DMS 273 (cell line): ENCODE results near the gene SPTB.

Source experiments
- DNase-seq: peaks from one replicate; lab custom pipeline; 2025; ENCODE audit not compliant: unreplicated experiment; lab: John Stamatoyannopoulos, UW

The SPTB gene

DNA sequence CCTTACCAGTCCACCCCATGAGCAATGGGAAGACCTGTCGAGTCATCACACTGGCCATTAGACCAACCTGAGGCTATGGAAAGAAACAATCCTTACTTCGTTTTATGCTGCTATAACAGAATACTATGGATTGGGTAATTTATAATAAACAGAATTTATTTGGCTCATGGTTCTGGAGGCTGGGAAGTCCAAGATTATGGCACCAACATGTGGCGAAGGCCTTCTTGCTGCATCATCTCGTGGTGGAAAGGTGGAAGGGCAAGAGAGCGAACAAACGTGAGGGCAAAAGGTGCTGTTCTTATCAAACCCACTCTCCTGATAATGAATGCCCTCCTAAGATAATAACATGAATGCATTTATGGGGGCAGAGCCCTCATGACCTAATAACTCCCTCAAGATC lies 9.6 kb upstream of the SPTB start:
- DNase-seq: no peak

GRCh38 chr14:64885559-64885958 lies 5.9 kb upstream of the SPTB start:
- DNase-seq: no peak

- DNase-seq: peak; percentile 84
Measured at GRCh38 chr14:64880221-64881121, 764 bp upstream of the SPTB start.

DNA sequence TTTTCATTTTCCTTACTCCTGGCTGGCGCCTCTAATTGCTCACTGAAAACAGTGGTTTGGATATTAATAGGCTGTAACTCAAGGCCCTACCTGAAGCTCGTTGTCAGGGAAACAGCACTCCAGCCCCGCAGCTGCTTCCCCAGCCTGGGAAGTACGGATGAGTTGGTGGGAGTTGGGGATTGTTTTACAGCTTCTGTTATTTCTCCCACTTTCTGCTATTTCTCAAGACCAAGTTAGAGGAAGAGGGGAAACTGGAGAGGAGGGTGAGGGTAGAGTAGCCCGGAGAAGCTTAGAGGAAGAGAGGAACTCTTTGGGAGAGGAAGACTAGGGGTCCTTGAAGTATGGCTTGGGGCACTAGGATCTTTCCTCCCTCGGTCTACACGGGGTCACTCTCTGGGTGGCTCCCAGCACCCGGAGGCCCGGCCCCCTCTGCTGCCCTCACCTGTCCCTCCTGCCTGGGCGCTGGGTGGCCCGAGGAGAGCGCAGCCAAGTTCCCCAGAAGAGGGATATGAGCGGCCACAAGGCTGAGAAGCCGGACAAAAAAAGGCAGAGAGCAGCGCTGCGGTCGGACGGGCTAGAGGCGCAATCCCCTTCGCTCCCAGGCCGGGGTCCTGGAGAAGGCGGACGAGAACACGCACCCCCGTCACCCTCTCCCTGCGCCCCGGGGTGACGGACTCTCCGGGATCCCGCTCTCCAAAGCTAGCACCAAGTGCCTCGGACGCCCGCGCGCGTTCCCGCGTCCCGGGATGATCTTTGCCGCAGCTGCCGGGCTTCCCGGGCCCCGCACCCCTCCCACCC lies 671 bp downstream of the SPTB start:
- DNase-seq: peak; percentile 66

- DNase-seq: no peak
Measured at GRCh38 chr14:64877846-64878245, 1.9 kb downstream of the SPTB start.

DNA sequence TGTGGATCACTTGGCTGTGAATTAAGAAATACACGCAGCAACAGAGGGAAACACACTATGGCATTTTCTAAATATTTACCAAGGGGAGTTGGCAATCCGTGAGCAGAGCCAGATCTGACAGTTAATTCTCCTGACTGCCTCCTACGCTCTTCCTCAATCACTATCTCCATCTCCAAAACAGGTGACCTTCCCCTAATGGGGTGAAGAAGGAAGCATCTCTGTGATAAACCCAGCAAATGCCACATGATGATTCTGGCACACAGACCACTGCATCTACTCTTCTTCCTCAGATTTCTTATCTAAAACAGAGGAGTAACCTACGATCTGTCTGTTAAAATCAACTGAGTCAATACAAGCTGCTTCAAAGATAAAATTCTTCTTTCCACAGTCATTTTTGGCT lies 4.4 kb downstream of the SPTB start:
- DNase-seq: no peak

- no peak for DNase-seq
Measured at GRCh38 chr14:64873506-64874219, 6.0 kb downstream of the SPTB start.

- no peak for DNase-seq
Measured at GRCh38 chr14:64871344-64871743, 8.4 kb downstream of the SPTB start.

DNA sequence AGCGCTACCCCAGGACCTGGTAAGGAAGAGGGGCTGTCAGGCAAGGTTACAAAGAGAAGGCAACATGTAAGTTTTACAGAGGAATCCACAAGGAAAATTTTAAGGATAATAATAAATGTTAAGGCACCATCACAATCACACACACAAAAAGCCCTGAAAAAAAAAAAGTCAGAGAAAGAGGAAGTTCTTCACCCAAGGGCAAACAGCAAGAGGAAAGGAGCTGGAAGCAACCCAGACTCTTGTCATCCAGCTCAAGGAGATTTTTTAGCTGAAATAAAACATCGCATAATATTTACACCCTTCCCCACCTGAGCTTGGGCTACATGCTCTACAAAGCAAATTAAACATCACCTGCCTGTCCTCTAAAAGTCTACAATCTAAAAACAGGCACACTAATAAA lies 9.5 kb downstream of the SPTB start:
- no peak for DNase-seq

- DNase-seq: no peak
Measured at GRCh38 chr14:64868841-64869240, 10.9 kb downstream of the SPTB start.

GRCh38 chr14:64868379-64868778 lies 11.3 kb downstream of the SPTB start:
- DNase-seq: no peak

- no peak for DNase-seq
Measured at GRCh38 chr14:64867182-64867581, 12.5 kb downstream of the SPTB start.

DNA sequence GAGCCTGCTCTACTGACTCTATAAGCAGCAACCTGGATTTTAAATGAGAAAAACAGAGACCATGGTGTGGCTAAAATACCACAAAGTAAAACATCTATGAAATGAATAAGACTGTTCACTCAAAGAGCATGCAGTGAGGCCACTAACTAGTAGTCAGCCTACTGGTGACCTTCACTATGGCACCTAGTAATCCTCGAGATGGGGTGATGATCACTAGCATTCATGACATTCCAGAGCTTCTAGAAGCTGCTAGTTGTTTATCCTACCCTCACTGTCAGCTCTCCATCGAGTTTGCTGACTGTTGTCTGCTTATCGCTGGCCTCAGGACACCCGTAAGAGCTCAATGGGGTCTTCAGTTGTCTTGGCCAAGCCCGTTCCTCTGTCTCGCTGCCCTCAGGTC lies 13.7 kb downstream of the SPTB start:
- no peak for DNase-seq

DNA sequence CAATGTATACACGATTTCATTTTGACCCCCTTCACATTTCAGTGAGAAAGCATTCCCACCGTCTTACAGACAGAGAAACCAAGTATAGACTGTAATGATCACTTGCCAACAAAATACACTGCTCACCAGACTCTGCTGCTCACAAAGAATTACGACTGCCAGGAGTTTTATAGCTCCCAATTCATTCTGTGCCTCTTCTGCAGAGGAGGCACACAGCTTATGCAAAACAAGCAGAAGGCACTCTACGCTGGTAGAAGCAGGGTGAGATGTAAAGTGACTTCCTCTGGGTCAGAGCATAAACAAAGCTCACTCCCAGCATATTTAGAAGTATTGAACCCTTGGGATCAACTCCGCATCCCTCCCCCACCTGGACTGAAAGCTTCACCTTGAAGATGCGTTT lies 14.6 kb downstream of the SPTB start:
- no peak for DNase-seq

DNA sequence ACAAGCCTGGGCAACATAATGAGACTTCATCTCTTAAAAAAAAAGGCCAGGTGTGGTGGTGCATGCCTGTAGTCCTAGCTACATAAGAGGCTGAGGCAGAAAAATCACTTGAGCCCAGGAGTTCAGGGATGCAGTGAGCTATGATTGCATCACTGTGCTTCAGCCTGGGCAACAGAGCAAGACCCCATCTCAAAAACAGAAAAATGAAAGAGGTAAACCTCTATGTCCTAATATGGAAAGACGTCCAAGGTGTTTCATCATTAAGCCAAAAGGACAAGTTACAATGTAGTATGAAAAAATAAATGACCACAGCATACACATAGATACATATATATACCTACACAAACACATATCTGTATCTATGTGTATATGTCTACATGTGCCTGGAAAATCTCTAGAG lies 15.4 kb downstream of the SPTB start:
- no peak for DNase-seq

GRCh38 chr14:64861916-64862315 lies 17.8 kb downstream of the SPTB start:
- no peak for DNase-seq

GRCh38 chr14:64860039-64860438 lies 19.7 kb downstream of the SPTB start:
- DNase-seq: no peak

DNA sequence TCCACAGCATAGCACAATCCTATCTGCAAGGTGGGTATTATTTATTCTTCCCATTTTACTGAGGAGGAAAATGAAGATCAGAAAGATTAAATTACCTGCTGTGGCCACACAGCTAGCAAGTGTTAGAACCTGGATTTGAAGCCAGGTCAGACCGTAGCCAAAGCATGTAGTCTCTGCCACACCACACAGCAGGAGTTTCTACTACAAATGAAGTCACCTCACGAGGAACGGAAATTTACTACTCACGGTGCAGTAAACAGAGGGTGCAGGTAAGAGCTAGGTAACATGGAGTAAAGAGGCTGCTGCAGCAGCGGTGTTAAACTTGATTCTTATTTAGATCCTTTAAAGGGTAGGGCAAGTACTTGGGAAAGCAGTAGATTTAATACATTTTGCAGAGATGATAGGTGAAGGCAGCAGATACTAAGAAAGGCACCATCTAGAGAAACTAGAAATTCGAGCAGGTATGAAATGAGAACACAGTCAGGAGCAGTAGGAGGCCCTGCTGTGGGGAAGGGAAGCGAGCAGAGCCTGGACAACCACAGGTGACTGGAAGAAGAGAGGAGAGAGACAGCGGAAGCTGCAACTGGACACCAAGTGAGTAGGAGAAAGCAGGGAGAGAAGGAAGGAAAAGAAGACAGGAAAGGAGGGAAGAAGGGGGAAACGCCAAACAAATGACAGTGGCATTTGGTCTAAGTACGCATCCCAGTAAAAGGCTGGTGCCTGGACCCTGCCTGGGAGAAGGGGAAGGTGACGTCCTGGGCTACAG lies 21.5 kb downstream of the SPTB start:
- DNase-seq: no peak

DNA sequence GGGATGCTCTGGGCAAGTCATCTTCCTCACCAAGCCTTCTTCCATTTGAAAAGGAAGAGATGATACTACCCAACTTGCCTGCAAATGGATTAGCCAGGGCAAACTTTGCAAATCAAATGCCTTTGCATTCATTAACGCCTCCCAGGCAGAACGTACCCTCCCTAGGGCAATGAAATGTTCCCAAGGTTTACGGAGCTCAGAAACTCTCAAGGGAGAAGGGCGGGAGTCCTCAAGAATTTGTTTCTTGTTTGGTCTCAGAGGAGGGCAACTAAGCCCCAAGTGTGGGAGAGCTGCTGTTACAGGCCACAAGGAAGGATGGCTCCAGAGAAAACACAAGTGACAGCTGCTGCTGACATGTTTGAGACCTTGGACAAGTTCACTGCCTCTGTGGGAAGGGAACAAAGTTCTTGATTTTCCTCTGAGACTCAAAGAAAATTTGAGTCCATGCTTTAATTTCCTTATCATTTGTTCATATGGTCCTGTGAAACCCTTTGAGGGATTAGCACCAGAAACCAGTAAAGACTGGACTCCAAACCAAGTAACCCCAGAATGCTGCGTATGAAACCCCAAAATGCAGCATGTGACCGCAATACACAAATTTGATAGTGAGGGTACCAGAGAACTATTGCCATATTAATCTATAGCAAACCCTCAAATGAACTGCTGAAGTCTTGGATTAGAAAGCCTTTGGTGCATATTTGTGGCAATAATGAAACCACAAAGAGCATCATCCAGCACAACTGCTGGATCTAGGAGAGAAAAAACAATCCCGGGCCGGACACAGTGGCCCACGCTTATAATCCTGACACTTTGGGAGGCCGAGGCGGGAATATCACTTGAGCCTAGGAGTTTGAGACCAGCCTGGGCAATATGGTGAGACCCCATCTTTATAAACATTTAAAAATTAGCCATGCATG lies 22.9 kb downstream of the SPTB start:
- no peak for DNase-seq
